Activated CD4-positive, alpha-beta T cell treated with anti-CD3 and anti-CD28 coated beads for 1 hour (primary cell): ENCODE measurements around the gene PLEK.
A peak's percentile ranks its signal among the peaks of the same experiment; 100 is the strongest.
"Not testable (repeated sequence)": the region's sequence is repeated elsewhere in the genome, so short reads cannot be mapped to it uniquely, and the experiment has no call there.

ENCODE experiments used
- DNase-seq: peaks from one replicate; pipeline ENCODE4 v3.0.0-alpha.2; 2020

PLEK gene

GRCh38 chr2:68356599-68357239 is 8.4 kb upstream of the PLEK start:
- no peak for DNase-seq

GRCh38 chr2:68357605-68358337 is 7.3 kb upstream of the PLEK start:
- DNase-seq: no peak

- no peak for DNase-seq
Measured at GRCh38 chr2:68359889-68360288, 5.2 kb upstream of the PLEK start.

- peak; percentile 65 for DNase-seq
Measured at GRCh38 chr2:68362069-68362468, 3.0 kb upstream of the PLEK start.

- DNase-seq: no peak
Measured at GRCh38 chr2:68362749-68363148, 2.3 kb upstream of the PLEK start.

GRCh38 chr2:68363721-68364120 is 1.4 kb upstream of the PLEK start:
- no peak for DNase-seq

- no peak for DNase-seq
Measured at GRCh38 chr2:68366083-68366560, 1.0 kb downstream of the PLEK start.

- no peak for DNase-seq
Measured at GRCh38 chr2:68367953-68368653, 3.0 kb downstream of the PLEK start.

- no peak for DNase-seq
Measured at GRCh38 chr2:68368654-68369336, 3.7 kb downstream of the PLEK start.

GRCh38 chr2:68369337-68369734 is 4.3 kb downstream of the PLEK start:
- no peak for DNase-seq

GRCh38 chr2:68371138-68371537 is 6.1 kb downstream of the PLEK start:
- DNase-seq: no peak

GRCh38 chr2:68371581-68371980 is 6.5 kb downstream of the PLEK start:
- DNase-seq: no peak

GRCh38 chr2:68372485-68372884 is 7.4 kb downstream of the PLEK start:
- no peak for DNase-seq

- no peak for DNase-seq
Measured at GRCh38 chr2:68374184-68374583, 9.1 kb downstream of the PLEK start.

- no peak for DNase-seq
Measured at GRCh38 chr2:68375582-68375981, 10.5 kb downstream of the PLEK start.

- no peak for DNase-seq
Measured at GRCh38 chr2:68377137-68377780, 12.2 kb downstream of the PLEK start.

- DNase-seq: not testable (repeated sequence)
Measured at GRCh38 chr2:68378779-68379178, 13.7 kb downstream of the PLEK start.

- DNase-seq: no peak
Measured at GRCh38 chr2:68379184-68379708, 14.2 kb downstream of the PLEK start.

- no peak for DNase-seq
Measured at GRCh38 chr2:68383778-68384177, 18.7 kb downstream of the PLEK start.

GRCh38 chr2:68384485-68385107 is 19.5 kb downstream of the PLEK start:
- DNase-seq: no peak

GRCh38 chr2:68385220-68385906 is 20.3 kb downstream of the PLEK start:
- no peak for DNase-seq
